Kidney epithelial cell (primary cell): ENCODE measurements around the gene FBLN1. TPM values are rescaled to one million over a fixed set of nuclear protein-coding genes. Genes with fewer than 3 reads are reported as not detected.
A peak's percentile ranks its signal among the peaks of the same experiment; 100 is the strongest.

Source experiments
- DNase-seq: peaks from one replicate; pipeline ENCODE4 v3.0.0-alpha.2; 2010; ENCODE audit warnings: low read depth
- H3K27me3 ChIP-seq: 2 replicates; pipeline ENCODE4 v1.6.0; 2011; ENCODE audit warnings: low read length; ENCODE audit not compliant: control insufficient read depth, insufficient read depth
- H3K36me3 ChIP-seq: 2 replicates; pipeline ENCODE4 v1.5.1; 2011; ENCODE audit warnings: low read length; ENCODE audit not compliant: control insufficient read depth, insufficient read depth
- H3K4me3 ChIP-seq: 2 replicates; pipeline ENCODE4 v1.5.1; 2011; ENCODE audit warnings: low read depth, mild to moderate bottlenecking, control low read depth, low read length
- CTCF ChIP-seq: IDR thresholded peaks from 2 replicates; pipeline ENCODE4 v1.5.1; 2011; ENCODE audit warnings: mild to moderate bottlenecking, moderate library complexity, low read length, control low read depth, inconsistent platforms; ENCODE audit not compliant: insufficient read depth, poor library complexity, severe bottlenecking
- total RNA-seq: library from RNA; depleted of rRNA; stranded (reverse); fragments of >200 nt; gene quantifications from 2 replicates; pipeline ENCODE4 v1.2.3, GENCODE V29; 2015

The FBLN1 gene
- total RNA-seq, 1 donor from 2014 or later = 32.8 TPM

GRCh38 chr22:45475063-45475747 is 27.5 kb upstream of the FBLN1 start:
- Histone ChIP-seq H3K36me3 (no peaks in the 10 kb centered on the region), H3K4me3 (no peak overlapping the region), H3K27me3 (peaks cover 11% of the 10 kb centered on the region)
- TF ChIP-seq CTCF = no peak
- no peak for DNase-seq

- H3K36me3 ChIP-seq = no peaks in the 10 kb centered on the region
Measured at GRCh38 chr22:45475851-45476514, 26.7 kb upstream of the FBLN1 start.

GRCh38 chr22:45476814-45477213 is 25.9 kb upstream of the FBLN1 start:
- no peak for TF ChIP-seq CTCF

More at GRCh38 chr22:45475851-45476514, 26.7 kb upstream of the FBLN1 start:
- TF ChIP-seq CTCF = no peak
- DNase-seq = no peak
- no peak overlapping the region for H3K4me3 ChIP-seq
- H3K27me3 ChIP-seq = peaks cover 11% of the 10 kb centered on the region

GRCh38 chr22:45477366-45478107 is 25.1 kb upstream of the FBLN1 start:
- Histone ChIP-seq H3K4me3 (no peak overlapping the region), H3K27me3 (peaks cover 14% of the 10 kb centered on the region), H3K36me3 (no peaks in the 10 kb centered on the region)
- no peak for TF ChIP-seq CTCF
- DNase-seq = no peak

More at GRCh38 chr22:45476814-45477213, 25.9 kb upstream of the FBLN1 start:
- no peak for DNase-seq
- Histone ChIP-seq H3K4me3 (no peak overlapping the region), H3K36me3 (no peaks in the 10 kb centered on the region), H3K27me3 (peaks cover 11% of the 10 kb centered on the region)

GRCh38 chr22:45478108-45478771 is 24.4 kb upstream of the FBLN1 start:
- H3K4me3 ChIP-seq = no peak overlapping the region
- DNase-seq = peak; percentile 2
- TF ChIP-seq CTCF = no peak
- peaks cover 14% of the 10 kb centered on the region for H3K27me3 ChIP-seq
- H3K36me3 ChIP-seq = no peaks in the 10 kb centered on the region
